Suppressor macrophage (primary cell): Measurements from ENCODE around the gene POM121.
"Not testable (repeated sequence)": the region's sequence is repeated elsewhere in the genome, so short reads cannot be mapped to it uniquely, and the experiment has no call there.

Experiments used
- DNase-seq, 4 experiments: peaks; one replicate each; pipeline ENCODE4 v3.0.0-alpha.2; 2020 to 2022

POM121 gene

GRCh38 chr7:72997887-72998468 is 73.1 kb downstream of the POM121 start:
- not testable (repeated sequence) for DNase-seq
